Measurements from ENCODE around the gene TRDMT1. TPM values are rescaled to one million over a fixed set of nuclear protein-coding genes. Genes with fewer than 3 reads are reported as not detected.

TRDMT1 gene
- total RNA-seq, 4 donors from 2014 or later = 4.0 to 24.8 (median 6.4) TPM

- no peak for TF ChIP-seq POLR2A (IDR thresholded peaks at IDR 0.05)
- Histone ChIP-seq H3K4me3 (peak overlapping the region; percentile 59 to 97 (median 78)), H3K4me1 (peaks cover 0 to 40% (median 12%) of the 10 kb centered on the region in 4 donors), H3K27ac (peak overlapping the region; percentile 95 to 99 (median 98)), H3K27me3 (peaks cover 0 to 4% of the 10 kb centered on the region in 2 donors), H3K9me3 (no peaks in the 10 kb centered on the region), H3K36me3 (peaks cover 0 to 23% (median 0%) of the 10 kb centered on the region in 3 donors)
- DNase-seq = peak in 1 of 3 donors; percentile 74
These were observed 28.2 kb upstream of the TRDMT1 start for GRCh38 chr10:17229717-17229966.

DNA sequence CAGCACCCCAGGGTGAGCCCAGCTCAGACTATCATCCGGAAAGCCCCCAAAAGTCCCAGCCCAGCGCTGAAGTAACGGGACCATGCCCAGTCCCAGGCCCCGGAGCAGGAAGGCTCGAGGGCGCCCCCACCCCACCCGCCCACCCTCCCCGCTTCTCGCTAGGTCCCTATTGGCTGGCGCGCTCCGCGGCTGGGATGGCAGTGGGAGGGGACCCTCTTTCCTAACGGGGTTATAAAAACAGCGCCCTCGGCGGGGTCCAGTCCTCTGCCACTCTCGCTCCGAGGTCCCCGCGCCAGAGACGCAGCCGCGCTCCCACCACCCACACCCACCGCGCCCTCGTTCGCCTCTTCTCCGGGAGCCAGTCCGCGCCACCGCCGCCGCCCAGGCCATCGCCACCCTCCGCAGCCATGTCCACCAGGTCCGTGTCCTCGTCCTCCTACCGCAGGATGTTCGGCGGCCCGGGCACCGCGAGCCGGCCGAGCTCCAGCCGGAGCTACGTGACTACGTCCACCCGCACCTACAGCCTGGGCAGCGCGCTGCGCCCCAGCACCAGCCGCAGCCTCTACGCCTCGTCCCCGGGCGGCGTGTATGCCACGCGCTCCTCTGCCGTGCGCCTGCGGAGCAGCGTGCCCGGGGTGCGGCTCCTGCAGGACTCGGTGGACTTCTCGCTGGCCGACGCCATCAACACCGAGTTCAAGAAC lies 27.7 kb upstream of the TRDMT1 start:
- peaks cover 0 to 35% (median 12%) of the 10 kb centered on the region in 4 donors for H3K4me1 ChIP-seq
- H3K4me3 ChIP-seq = peak overlapping the region; percentile 59 to 97 (median 78)
- H3K9me3 ChIP-seq = no peaks in the 10 kb centered on the region
- H3K27me3 ChIP-seq = peaks cover 0 to 4% of the 10 kb centered on the region in 2 donors
- peaks cover 0 to 18% (median 0%) of the 10 kb centered on the region in 3 donors for H3K36me3 ChIP-seq
- peak; percentile 56 to 70 for TF ChIP-seq POLR2A (IDR thresholded peaks at IDR 0.05)
- TF ChIP-seq, protein P1, sequence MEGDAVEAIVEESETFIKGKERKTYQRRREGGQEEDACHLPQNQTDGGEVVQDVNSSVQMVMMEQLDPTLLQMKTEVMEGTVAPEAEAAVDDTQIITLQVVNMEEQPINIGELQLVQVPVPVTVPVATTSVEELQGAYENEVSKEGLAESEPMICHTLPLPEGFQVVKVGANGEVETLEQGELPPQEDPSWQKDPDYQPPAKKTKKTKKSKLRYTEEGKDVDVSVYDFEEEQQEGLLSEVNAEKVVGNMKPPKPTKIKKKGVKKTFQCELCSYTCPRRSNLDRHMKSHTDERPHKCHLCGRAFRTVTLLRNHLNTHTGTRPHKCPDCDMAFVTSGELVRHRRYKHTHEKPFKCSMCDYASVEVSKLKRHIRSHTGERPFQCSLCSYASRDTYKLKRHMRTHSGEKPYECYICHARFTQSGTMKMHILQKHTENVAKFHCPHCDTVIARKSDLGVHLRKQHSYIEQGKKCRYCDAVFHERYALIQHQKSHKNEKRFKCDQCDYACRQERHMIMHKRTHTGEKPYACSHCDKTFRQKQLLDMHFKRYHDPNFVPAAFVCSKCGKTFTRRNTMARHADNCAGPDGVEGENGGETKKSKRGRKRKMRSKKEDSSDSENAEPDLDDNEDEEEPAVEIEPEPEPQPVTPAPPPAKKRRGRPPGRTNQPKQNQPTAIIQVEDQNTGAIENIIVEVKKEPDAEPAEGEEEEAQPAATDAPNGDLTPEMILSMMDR (IDR thresholded peaks at IDR 0.05) = no peak
- DNase-seq = peak; percentile 78 to 93 (median 85)
- peak overlapping the region; percentile 95 to 99 (median 98) for H3K27ac ChIP-seq

- Histone ChIP-seq H3K27ac (peak within 1 kb of the TSS; percentile 95 to 99 (median 98)), H3K27me3 (peaks cover 0 to 4% of the 10 kb centered on the region in 2 donors), H3K4me3 (peak within 1 kb of the TSS; percentile 59 to 97 (median 78)), H3K36me3 (peaks cover 0 to 10% (median 0%) of the 10 kb centered on the region in 3 donors), H3K9me3 (no peaks in the 10 kb centered on the region), H3K4me1 (peaks cover 0 to 28% (median 12%) of the 10 kb centered on the region in 4 donors)
- DNase-seq = peak; percentile 78 to 91 (median 86)
- TF ChIP-seq, protein P1 (IDR thresholded peaks at IDR 0.05) = no peak
- TF ChIP-seq POLR2A (IDR thresholded peaks at IDR 0.05) = peak in 1 of 2 donors; percentile 25
These were observed 26.9 kb upstream of the TRDMT1 start, which contains the start of gene VIM for GRCh38 chr10:17228091-17229015. Gene VIM (plus strand): TSS chr10:17228241. CDS start chr10:17229423, 1,182 bp downstream.

GRCh38 chr10:17227367-17228090 lies 26.1 kb upstream of the TRDMT1 start:
- H3K4me1 ChIP-seq = peaks cover 0 to 20% (median 12%) of the 10 kb centered on the region in 4 donors
- peak overlapping the region; percentile 59 to 97 (median 78) for H3K4me3 ChIP-seq
- H3K27ac ChIP-seq = peak overlapping the region; percentile 95 to 99 (median 98)
- no peaks in the 10 kb centered on the region for H3K9me3 ChIP-seq
- no peak for TF ChIP-seq POLR2A (IDR thresholded peaks at IDR 0.05)
- TF ChIP-seq, protein P1 (IDR thresholded peaks at IDR 0.05) = peak; percentile 37 to 83 (median 56)
- no peak for DNase-seq
- H3K36me3 ChIP-seq = peaks cover 0 to 2% (median 0%) of the 10 kb centered on the region in 3 donors
- peaks cover 0 to 4% of the 10 kb centered on the region in 2 donors for H3K27me3 ChIP-seq

DNA sequence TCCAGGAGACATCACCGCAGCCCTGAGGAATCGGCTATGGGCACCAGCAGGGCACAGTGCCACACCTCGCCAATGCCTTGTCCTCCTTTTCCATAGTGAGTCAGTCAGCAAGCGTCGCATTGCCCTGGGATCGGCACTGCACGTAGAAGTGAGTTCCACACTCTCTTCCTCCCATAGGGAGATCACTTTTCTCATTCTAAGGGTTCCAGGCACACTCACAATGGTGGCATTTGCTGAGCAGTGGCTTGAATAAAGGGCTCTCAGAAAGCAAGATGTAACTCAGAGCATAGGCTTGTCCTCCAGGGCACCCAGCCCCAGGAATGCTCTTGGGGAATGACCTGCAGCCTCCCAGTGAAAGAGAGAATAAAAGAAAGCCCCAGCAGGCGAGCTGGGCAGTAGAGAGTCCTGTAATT lies 25.4 kb upstream of the TRDMT1 start:
- TF ChIP-seq, protein P1 (IDR thresholded peaks at IDR 0.05) = no peak
- TF ChIP-seq POLR2A (IDR thresholded peaks at IDR 0.05) = no peak
- H3K27me3 ChIP-seq = peaks cover 0 to 4% of the 10 kb centered on the region in 2 donors
- H3K4me3 ChIP-seq = peak overlapping the region in 3 of 4 donors; percentile 59 to 89 (median 67)
- no peak for DNase-seq
- no peaks in the 10 kb centered on the region for H3K36me3 ChIP-seq
- no peaks in the 10 kb centered on the region for H3K9me3 ChIP-seq
- peak overlapping the region; percentile 95 to 99 (median 98) for H3K27ac ChIP-seq
- peaks cover 0 to 19% (median 12%) of the 10 kb centered on the region in 4 donors for H3K4me1 ChIP-seq
